Right lobe of liver (tissue), 4 donors: Measurements from ENCODE around the gene CD226.

ENCODE experiments used
- CTCF ChIP-seq, 4 donors: fragments of 200-600 bp in 3 of 4; fragments of 450-650 bp in 1 of 4; IDR thresholded peaks; one replicate each; pipeline versions ENCODE4 v1.5.1 to v1.8.0; 2016 to 2022; ENCODE audit warnings: antibody characterized with exemption in 4 of 4, mild to moderate bottlenecking in 2 of 4
- POLR2A ChIP-seq: fragments of 450-650 bp; IDR thresholded peaks from one replicate; pipeline ENCODE4 v1.6.1; 2017; ENCODE audit warnings: antibody characterized with exemption, mild to moderate bottlenecking
- donor health status: DM: no; HTN: no; CAD: no.
- donor health status: DM: no; HTN: no; CAD: no.
- donor health status: DM: no; HTN: yes; CAD: no.

- TF ChIP-seq CTCF (IDR thresholded peaks at IDR 0.05) (no peak), POLR2A (no peak)
These were observed 8.4 kb upstream of the CD226 start for GRCh38 chr18:69956057-69956456.
